NT2/D1 (cell line): ENCODE measurements around the gene FHIP1A.
A peak's percentile ranks its signal among the peaks of the same experiment; 100 is the strongest.

Experiments used
- DNase-seq: peaks from one replicate; pipeline ENCODE4 v3.0.0-alpha.2; 2011; ENCODE audit warnings: low read depth, low spot score
- H3K27me3 ChIP-seq: 2 replicates; pipeline ENCODE4 v1.6.0; 2011; ENCODE audit warnings: mild to moderate bottlenecking; ENCODE audit not compliant: insufficient read length, insufficient read depth
- H3K36me3 ChIP-seq: 2 replicates; pipeline ENCODE4 v1.6.1; 2011; ENCODE audit warnings: mild to moderate bottlenecking, low read length, mixed read lengths; ENCODE audit not compliant: insufficient read depth, insufficient read length
- H3K4me1 ChIP-seq: 2 replicates; pipeline ENCODE4 v1.5.1; 2011; ENCODE audit not compliant: insufficient read depth, insufficient read length
- H3K4me3 ChIP-seq: 2 replicates; pipeline ENCODE4 v1.5.1; 2011; ENCODE audit warnings: low read depth; ENCODE audit not compliant: insufficient read length
- H3K9ac ChIP-seq: 2 replicates; pipeline ENCODE4 v1.6.0; 2011; ENCODE audit warnings: low read depth; ENCODE audit not compliant: insufficient read length
- H3K9me3 ChIP-seq: 2 replicates; pipeline ENCODE4 v1.5.1; 2011; ENCODE audit warnings: mild to moderate bottlenecking, low read length; ENCODE audit not compliant: insufficient read depth
- SUZ12 ChIP-seq: IDR thresholded peaks from 2 replicates; pipeline ENCODE4 v1.6.1; 2011; ENCODE audit not compliant: insufficient read length, insufficient read depth; ENCODE audit errors: extremely low read depth
- YY1 ChIP-seq: IDR thresholded peaks from 2 replicates; pipeline ENCODE4 v1.6.1; 2011; ENCODE audit not compliant: insufficient read length, insufficient read depth
- ZNF274 ChIP-seq: IDR thresholded peaks from 2 replicates; pipeline ENCODE4 v1.6.1; 2011; ENCODE audit warnings: mild to moderate bottlenecking, low read depth, low read length

The FHIP1A gene

GRCh38 chr4:151439320-151439719, 30.3 kb downstream of the FHIP1A start:
- Histone ChIP-seq H3K36me3 (no peaks in the 10 kb centered on the region), H3K9me3 (no peaks in the 10 kb centered on the region), H3K27me3 (no peaks in the 10 kb centered on the region), H3K9ac (no peak overlapping the region), H3K4me1 (no peaks in the 10 kb centered on the region), H3K4me3 (no peak overlapping the region)
- no peak for TF ChIP-seq YY1
- no peak for TF ChIP-seq SUZ12
- TF ChIP-seq ZNF274, result no peak
- no peak for DNase-seq

- Histone ChIP-seq H3K4me3 (no peak overlapping the region), H3K36me3 (no peaks in the 10 kb centered on the region), H3K9ac (no peak overlapping the region), H3K9me3 (no peaks in the 10 kb centered on the region), H3K27me3 (no peaks in the 10 kb centered on the region), H3K4me1 (no peaks in the 10 kb centered on the region)
- no peak for TF ChIP-seq YY1
- TF ChIP-seq ZNF274, result no peak
- no peak for TF ChIP-seq SUZ12
- DNase-seq, result no peak
Measured at GRCh38 chr4:151442002-151442401, 33.0 kb downstream of the FHIP1A start.

- Histone ChIP-seq H3K4me1 (no peaks in the 10 kb centered on the region), H3K27me3 (no peaks in the 10 kb centered on the region), H3K36me3 (no peaks in the 10 kb centered on the region), H3K9me3 (no peaks in the 10 kb centered on the region), H3K4me3 (no peak overlapping the region), H3K9ac (no peak overlapping the region)
- DNase-seq, result peak; percentile 1
- TF ChIP-seq SUZ12, result no peak
- TF ChIP-seq YY1, result no peak
- no peak for TF ChIP-seq ZNF274
Measured at GRCh38 chr4:151443247-151443646, 34.3 kb downstream of the FHIP1A start.

GRCh38 chr4:151443752-151444151, 34.8 kb downstream of the FHIP1A start:
- no peak overlapping the region for H3K9ac ChIP-seq
- DNase-seq, result no peak
- H3K27me3 ChIP-seq, result no peaks in the 10 kb centered on the region
- no peaks in the 10 kb centered on the region for H3K9me3 ChIP-seq
- no peaks in the 10 kb centered on the region for H3K36me3 ChIP-seq
- no peak overlapping the region for H3K4me3 ChIP-seq
- no peak for TF ChIP-seq SUZ12
- no peak for TF ChIP-seq YY1
- TF ChIP-seq ZNF274, result no peak
- no peaks in the 10 kb centered on the region for H3K4me1 ChIP-seq

GRCh38 chr4:151446208-151446607, 37.2 kb downstream of the FHIP1A start:
- no peak overlapping the region for H3K9ac ChIP-seq
- no peak overlapping the region for H3K4me3 ChIP-seq
- H3K9me3 ChIP-seq, result no peaks in the 10 kb centered on the region
- H3K4me1 ChIP-seq, result no peaks in the 10 kb centered on the region
- no peaks in the 10 kb centered on the region for H3K27me3 ChIP-seq
- no peak for TF ChIP-seq SUZ12
- no peak for TF ChIP-seq YY1
- TF ChIP-seq ZNF274, result no peak
- DNase-seq, result no peak
- no peaks in the 10 kb centered on the region for H3K36me3 ChIP-seq

- no peak overlapping the region for H3K9ac ChIP-seq
- no peaks in the 10 kb centered on the region for H3K36me3 ChIP-seq
- no peak overlapping the region for H3K4me3 ChIP-seq
- no peak for DNase-seq
- TF ChIP-seq YY1, result no peak
- TF ChIP-seq SUZ12, result no peak
- TF ChIP-seq ZNF274, result no peak
- no peaks in the 10 kb centered on the region for H3K9me3 ChIP-seq
- H3K4me1 ChIP-seq, result no peaks in the 10 kb centered on the region
- no peaks in the 10 kb centered on the region for H3K27me3 ChIP-seq
Measured at GRCh38 chr4:151454513-151454912, 45.5 kb downstream of the FHIP1A start.

- Histone ChIP-seq H3K4me1 (no peaks in the 10 kb centered on the region), H3K9me3 (no peaks in the 10 kb centered on the region), H3K4me3 (no peak overlapping the region), H3K9ac (no peak overlapping the region), H3K36me3 (no peaks in the 10 kb centered on the region), H3K27me3 (no peaks in the 10 kb centered on the region)
- TF ChIP-seq SUZ12, result no peak
- TF ChIP-seq ZNF274, result no peak
- no peak for TF ChIP-seq YY1
- DNase-seq, result no peak
Measured at GRCh38 chr4:151455212-151455611, 46.2 kb downstream of the FHIP1A start.

GRCh38 chr4:151458148-151458547, 49.2 kb downstream of the FHIP1A start:
- no peaks in the 10 kb centered on the region for H3K27me3 ChIP-seq
- H3K9ac ChIP-seq, result no peak overlapping the region
- TF ChIP-seq YY1, result no peak
- TF ChIP-seq ZNF274, result no peak
- TF ChIP-seq SUZ12, result no peak
- no peak overlapping the region for H3K4me3 ChIP-seq
- no peak for DNase-seq
- H3K9me3 ChIP-seq, result no peaks in the 10 kb centered on the region
- no peaks in the 10 kb centered on the region for H3K4me1 ChIP-seq
- no peaks in the 10 kb centered on the region for H3K36me3 ChIP-seq
